HuH-7.5 (cell line): ENCODE measurements around the gene PRPF8.
"Not testable (repeated sequence)": the region's sequence is repeated elsewhere in the genome, so short reads cannot be mapped to it uniquely, and the experiment has no call there.

ENCODE experiments used
- DNase-seq: peaks from one replicate; pipeline ENCODE4 v3.0.0; 2011; ENCODE audit warnings: low spot score

The PRPF8 gene

GRCh38 chr17:1684378-1685189 lies at the start of gene PRPF8:
Gene PRPF8 (minus strand): TSS chr17:1684867. CDS start chr17:1684571, 296 bp downstream.
- DNase-seq = peak; percentile 97

DNA sequence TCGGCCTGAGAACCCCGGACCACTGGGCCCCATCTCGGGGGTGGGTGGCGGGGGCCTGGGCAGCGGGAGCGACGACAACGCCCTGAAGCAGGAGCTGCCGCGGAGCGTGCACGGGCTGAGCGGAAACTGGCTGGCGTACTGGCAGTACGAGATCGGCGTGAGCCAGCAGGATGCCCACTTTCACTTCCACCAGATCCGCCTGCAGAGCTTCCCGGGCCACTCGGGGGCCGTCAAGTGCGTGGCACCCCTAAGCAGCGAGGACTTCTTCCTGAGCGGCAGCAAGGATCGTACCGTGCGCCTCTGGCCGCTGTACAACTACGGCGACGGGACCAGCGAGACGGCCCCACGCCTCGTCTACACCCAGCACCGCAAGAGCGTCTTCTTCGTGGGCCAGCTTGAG lies 49.1 kb upstream of the PRPF8 start:
- DNase-seq = no peak

DNA sequence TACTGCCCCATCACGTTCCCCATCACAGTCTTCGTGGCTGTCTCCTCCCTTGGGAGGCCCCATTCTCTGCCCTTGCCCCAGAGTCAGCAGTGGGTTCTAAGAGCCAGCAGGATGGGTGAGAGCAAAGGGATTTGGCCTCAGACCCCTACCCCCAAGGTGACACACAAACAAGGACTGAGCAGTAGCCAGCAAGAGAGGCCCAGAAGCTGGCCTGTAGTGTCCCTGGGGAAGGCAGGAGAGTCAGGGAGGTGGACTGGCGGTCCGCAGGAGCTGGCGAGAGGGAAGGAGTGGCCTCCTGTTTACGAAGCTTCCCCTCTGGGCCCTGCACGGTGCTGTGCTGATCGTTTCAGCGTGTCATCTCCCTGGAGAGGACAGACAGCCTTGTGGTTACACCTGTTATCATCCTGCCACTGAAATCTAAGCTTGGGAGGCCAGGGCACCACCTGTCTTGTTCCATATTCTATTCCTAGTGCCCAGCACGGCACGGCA lies 48.2 kb upstream of the PRPF8 start:
- no peak for DNase-seq

DNA sequence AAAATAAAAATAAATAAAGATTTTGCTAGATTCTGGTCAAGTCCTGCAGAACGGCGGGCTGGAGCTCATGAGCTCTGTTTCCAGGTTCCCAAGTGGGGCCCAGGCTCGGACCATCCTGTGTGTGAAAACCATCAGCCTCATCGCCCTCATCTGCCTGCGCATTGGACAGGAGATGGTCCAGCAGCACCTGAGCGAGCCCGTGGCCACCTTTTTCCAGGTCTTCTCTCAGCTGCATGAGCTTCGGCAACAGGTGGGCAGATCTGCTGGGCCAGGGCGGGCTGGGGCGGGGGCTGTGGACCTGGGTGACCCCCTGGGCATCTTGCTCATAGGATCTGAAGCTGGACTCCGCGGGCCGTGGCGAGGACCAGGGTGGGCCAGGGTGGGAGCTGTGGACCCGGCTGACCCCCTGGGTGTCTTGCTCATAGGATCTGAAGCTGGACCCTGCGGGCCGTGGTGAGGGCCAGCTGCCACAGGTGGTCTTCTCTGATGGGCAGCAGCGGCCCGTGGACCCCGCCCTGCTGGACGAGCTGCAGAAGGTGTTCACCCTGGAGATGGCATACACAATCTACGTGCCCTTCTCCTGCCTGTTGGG lies 47.7 kb upstream of the PRPF8 start:
- DNase-seq = no peak

- DNase-seq = no peak
Measured at GRCh38 chr17:1731194-1731506, 46.5 kb upstream of the PRPF8 start.

- no peak for DNase-seq
Measured at GRCh38 chr17:1730326-1731193, 45.9 kb upstream of the PRPF8 start.

- DNase-seq = no peak
Measured at GRCh38 chr17:1729966-1730325, 45.3 kb upstream of the PRPF8 start.

GRCh38 chr17:1727876-1728630 lies 43.4 kb upstream of the PRPF8 start:
- no peak for DNase-seq

DNA sequence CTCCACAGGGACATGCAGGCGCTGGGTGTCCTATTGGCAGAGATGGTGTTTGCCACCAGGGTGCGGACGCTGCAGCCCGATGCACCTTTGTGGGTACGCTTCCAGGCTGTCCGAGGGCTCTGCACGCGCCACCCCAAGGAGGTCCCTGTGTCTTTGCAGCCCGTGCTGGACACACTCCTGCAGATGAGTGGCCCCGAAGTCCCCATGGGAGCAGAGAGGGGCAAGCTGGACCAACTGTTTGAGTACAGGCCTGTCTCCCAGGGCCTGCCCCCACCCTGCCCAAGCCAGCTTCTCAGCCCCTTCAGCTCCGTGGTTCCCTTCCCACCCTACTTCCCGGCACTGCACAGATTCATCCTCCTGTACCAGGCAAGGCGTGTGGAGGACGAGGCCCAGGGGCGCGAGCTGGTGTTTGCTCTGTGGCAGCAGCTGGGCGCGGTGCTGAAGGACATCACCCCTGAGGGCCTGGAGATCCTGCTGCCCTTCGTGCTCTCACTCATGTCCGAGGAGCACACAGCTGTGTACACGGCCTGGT lies 42.7 kb upstream of the PRPF8 start:
- no peak for DNase-seq

GRCh38 chr17:1726626-1727257 lies 42.1 kb upstream of the PRPF8 start:
- DNase-seq = no peak

- no peak for DNase-seq
Measured at GRCh38 chr17:1725642-1726511, 41.2 kb upstream of the PRPF8 start.

GRCh38 chr17:1724869-1725641 lies 40.4 kb upstream of the PRPF8 start:
- peak; percentile 52 for DNase-seq

DNA sequence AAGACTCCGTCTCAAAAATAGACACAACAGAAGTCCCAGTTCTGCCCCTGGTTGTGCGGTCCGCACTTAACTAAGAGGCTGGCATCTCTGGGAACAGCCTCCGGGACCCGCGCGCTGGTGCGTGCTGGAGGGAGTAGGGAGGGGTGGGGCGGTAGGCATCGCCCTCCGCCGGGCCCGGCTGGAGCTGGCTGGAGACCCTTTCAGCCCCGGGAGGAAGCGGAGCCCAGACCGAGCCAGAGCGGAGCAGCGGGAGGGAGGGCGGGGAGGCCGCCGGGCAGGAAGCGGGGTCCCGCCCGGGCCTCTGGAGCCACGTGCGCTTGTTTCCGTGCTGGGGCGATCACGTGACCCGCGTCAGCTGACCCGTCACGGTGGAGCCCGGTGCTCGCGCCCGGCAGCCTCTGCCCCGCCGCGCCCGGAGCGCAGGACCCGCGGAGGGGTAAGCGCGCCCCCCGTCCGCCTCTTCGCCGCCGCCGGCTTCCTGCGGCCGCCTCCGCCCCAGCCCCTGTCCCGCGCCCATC lies 39.7 kb upstream of the PRPF8 start, which contains the start of gene WDR81:
WDR81 (plus strand) TSS at position 354 of the 518 bp plus-strand sequence. CDS start 256 bp downstream, outside the sequence.
- peak; percentile 82 for DNase-seq

GRCh38 chr17:1722022-1722421 lies 37.4 kb upstream of the PRPF8 start:
- not testable (repeated sequence) for DNase-seq

GRCh38 chr17:1720856-1721386 lies 36.3 kb upstream of the PRPF8 start:
- DNase-seq = peak; percentile 49

- DNase-seq = no peak
Measured at GRCh38 chr17:1718362-1719165, 33.9 kb upstream of the PRPF8 start.

- peak; percentile 97 for DNase-seq
Measured at GRCh38 chr17:1716912-1717695, 32.4 kb upstream of the PRPF8 start.
